Endothelial cell of umbilical vein (primary cell): ENCODE data around the gene ADARB2.

Experiments used
- EZH2 ChIP-seq: IDR thresholded peaks from 2 replicates; pipeline ENCODE4 v1.6.1; 2012; ENCODE audit warnings: borderline replicate concordance, low read depth, mild to moderate bottlenecking, moderate library complexity, low read length, inconsistent platforms; ENCODE audit not compliant: severe bottlenecking
- MYC ChIP-seq: IDR thresholded peaks from one replicate; pipeline ENCODE4 v1.6.1; 2011; ENCODE audit warnings: mild to moderate bottlenecking, low read depth, low read length
- POLR2A ChIP-seq: IDR thresholded peaks from 2 replicates; pipeline ENCODE4 v1.6.1; 2012; ENCODE audit warnings: low read depth, mild to moderate bottlenecking, control low read depth, low read length
- TF ChIP-seq, protein P1 (sequence below), 2 donors: IDR thresholded peaks; 1 replicate in 1 of 2; 2 replicates in 1 of 2; pipeline ENCODE4 v1.5.1; 2011; ENCODE audit warnings: low read length in 2 of 2, mild to moderate bottlenecking in 2 of 2, moderate library complexity in 2 of 2, control low read depth in 1 of 2, inconsistent platforms in 1 of 2, low read depth in 1 of 2; ENCODE audit not compliant: insufficient read depth in 1 of 2; ENCODE audit errors: extremely low read depth in 1 of 2

DNA sequence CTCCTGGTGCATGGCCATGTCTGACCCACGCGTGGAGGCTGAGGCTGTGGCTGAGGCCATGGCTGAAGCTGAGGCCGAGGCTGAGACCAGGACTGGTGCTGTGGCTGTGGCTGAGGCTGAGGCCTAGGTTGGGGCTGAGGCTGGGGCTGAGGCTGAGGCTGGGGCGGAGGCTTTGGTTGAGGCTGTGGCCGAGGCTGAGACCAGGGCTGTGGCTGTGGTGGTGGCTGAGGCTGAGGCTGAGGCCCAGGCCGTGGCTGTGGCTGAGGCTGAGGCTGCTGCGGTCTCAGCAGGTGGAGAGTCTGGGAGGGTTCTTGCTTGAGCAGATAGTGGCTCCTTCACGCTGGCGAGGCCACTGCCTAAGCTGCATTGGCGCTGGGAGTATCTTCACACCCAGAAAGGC, 604.7 kb downstream of the ADARB2 start:
- TF ChIP-seq EZH2 (no peak), POLR2A (no peak), MYC (no peak)
- TF ChIP-seq, protein P1, sequence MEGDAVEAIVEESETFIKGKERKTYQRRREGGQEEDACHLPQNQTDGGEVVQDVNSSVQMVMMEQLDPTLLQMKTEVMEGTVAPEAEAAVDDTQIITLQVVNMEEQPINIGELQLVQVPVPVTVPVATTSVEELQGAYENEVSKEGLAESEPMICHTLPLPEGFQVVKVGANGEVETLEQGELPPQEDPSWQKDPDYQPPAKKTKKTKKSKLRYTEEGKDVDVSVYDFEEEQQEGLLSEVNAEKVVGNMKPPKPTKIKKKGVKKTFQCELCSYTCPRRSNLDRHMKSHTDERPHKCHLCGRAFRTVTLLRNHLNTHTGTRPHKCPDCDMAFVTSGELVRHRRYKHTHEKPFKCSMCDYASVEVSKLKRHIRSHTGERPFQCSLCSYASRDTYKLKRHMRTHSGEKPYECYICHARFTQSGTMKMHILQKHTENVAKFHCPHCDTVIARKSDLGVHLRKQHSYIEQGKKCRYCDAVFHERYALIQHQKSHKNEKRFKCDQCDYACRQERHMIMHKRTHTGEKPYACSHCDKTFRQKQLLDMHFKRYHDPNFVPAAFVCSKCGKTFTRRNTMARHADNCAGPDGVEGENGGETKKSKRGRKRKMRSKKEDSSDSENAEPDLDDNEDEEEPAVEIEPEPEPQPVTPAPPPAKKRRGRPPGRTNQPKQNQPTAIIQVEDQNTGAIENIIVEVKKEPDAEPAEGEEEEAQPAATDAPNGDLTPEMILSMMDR (IDR thresholded peaks at IDR 0.05; ENCODE audit: extremely low read depth in 1 of 2, insufficient read depth in 1 of 2, low read depth in 1 of 2, low read length in 2 of 2): no peak
